ENCODE data around the gene ADCY10.

ADCY10 gene

GRCh38 chr1:167795810-167796740 is 117.9 kb downstream of the ADCY10 start:
- TF ChIP-seq CTCF (IDR thresholded peaks at IDR 0.05; ENCODE audit: low read depth, low read length, missing control alignments), result no peak
- DNase-seq (ENCODE audit: low read depth), result no peak
- H3K4me3 ChIP-seq (ENCODE audit: low read depth, low read length), result no peak overlapping the region

GRCh38 chr1:167794043-167794442 is 119.9 kb downstream of the ADCY10 start:
- no peak overlapping the region for H3K4me3 ChIP-seq (ENCODE audit: low read depth, low read length)
- no peak for DNase-seq (ENCODE audit: low read depth)
- TF ChIP-seq CTCF (IDR thresholded peaks at IDR 0.05; ENCODE audit: low read depth, low read length, missing control alignments), result no peak

DNA sequence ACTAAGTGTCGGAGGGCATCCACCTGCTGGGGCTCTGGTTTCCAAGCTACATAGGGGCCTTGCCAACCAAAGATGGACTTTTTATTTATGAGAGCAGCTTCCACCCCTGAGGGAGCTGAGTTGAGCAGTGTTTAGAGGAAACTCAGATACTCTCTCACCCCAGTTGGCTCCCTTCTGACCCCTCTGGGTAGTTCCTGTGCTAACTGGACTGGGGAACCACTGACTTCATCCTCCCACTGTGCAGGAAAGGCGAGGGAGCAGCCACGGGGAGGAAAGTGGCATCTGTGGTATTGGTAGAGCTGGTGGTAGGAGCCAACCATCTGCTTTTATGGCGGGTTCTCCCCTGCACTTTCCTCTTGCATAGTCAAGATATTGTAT is 121.8 kb downstream of the ADCY10 start:
- TF ChIP-seq CTCF (IDR thresholded peaks at IDR 0.05; ENCODE audit: low read depth, low read length, missing control alignments), result no peak
- DNase-seq (ENCODE audit: low read depth), result no peak
- no peak overlapping the region for H3K4me3 ChIP-seq (ENCODE audit: low read depth, low read length)

DNA sequence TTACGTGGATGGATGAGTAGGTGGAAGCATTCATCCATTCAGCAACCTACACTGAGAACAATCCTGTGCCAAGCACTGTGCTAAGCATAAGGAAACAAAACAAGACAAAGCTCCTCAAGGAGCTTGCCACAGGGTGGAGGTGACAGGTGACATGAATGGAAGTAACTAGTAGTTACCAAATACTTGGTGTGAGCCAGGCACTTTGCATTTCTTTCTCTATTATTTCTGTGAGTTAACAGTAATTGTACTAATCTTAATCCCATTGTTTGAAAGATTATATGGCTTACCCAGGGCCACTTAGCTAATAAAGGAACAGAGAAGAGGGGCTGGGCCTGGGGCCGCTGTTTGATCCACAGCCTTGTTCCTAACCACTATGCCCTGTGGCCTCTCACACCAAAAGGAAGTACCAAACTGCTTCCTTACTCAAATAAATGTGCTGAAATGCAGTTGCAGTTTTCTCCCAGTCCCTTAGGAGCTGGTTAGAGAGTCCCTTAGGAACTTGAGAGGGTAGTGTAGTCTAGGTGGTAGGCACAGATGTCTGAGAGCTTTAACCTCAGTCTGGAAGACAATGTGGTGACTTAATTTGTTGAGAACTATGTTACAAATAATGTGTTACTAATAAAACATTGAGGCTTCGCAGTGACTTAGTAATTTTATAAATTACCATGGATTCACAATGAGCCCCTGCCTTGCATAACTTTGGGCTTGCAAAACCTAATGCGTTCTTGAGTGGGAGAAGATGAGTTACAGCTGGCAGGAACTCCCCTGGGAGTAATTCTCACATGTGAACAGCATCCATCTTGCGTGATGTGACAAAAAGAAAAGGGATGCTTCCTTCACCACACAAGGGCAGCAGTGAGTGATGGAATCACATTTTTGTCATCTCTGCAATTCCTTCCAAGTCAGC is 122.4 kb downstream of the ADCY10 start:
- no peak overlapping the region for H3K4me3 ChIP-seq (ENCODE audit: low read depth, low read length)
- no peak for TF ChIP-seq CTCF (IDR thresholded peaks at IDR 0.05; ENCODE audit: low read depth, low read length, missing control alignments)
- DNase-seq (ENCODE audit: low read depth), result no peak

- no peak overlapping the region for H3K4me3 ChIP-seq (ENCODE audit: low read depth, low read length)
- no peak for TF ChIP-seq CTCF (IDR thresholded peaks at IDR 0.05; ENCODE audit: low read depth, low read length, missing control alignments)
- DNase-seq (ENCODE audit: low read depth), result no peak
These were observed 123.8 kb downstream of the ADCY10 start for GRCh38 chr1:167790117-167790516.

- no peak for DNase-seq (ENCODE audit: low read depth)
- H3K4me3 ChIP-seq (ENCODE audit: low read depth, low read length), result no peak overlapping the region
- no peak for TF ChIP-seq CTCF (IDR thresholded peaks at IDR 0.05; ENCODE audit: low read depth, low read length, missing control alignments)
These were observed 124.4 kb downstream of the ADCY10 start for GRCh38 chr1:167789501-167789900.
